ENCODE data around the gene KLLN.
"Not testable (repeated sequence)": the region's sequence is repeated elsewhere in the genome, so short reads cannot be mapped to it uniquely, and the experiment has no call there.

Gene KLLN

GRCh38 chr10:87842220-87842641, 21.1 kb downstream of the KLLN start:
- peak; percentile 56 for DNase-seq (ENCODE audit: low spot score)

GRCh38 chr10:87841186-87841585, 22.1 kb downstream of the KLLN start:
- DNase-seq (ENCODE audit: low spot score) = no peak

- DNase-seq (ENCODE audit: low spot score) = no peak
Observed at GRCh38 chr10:87838650-87839049, 24.7 kb downstream of the KLLN start.

GRCh38 chr10:87837445-87837844, 25.9 kb downstream of the KLLN start:
- no peak for DNase-seq (ENCODE audit: low spot score)

- DNase-seq (ENCODE audit: low spot score) = no peak
Observed at GRCh38 chr10:87836098-87836497, 27.2 kb downstream of the KLLN start.

- DNase-seq (ENCODE audit: low spot score) = peak; percentile 35
Observed at GRCh38 chr10:87829986-87830729, 33.2 kb downstream of the KLLN start.

- DNase-seq (ENCODE audit: low spot score) = not testable (repeated sequence)
Observed at GRCh38 chr10:87829051-87829450, 34.3 kb downstream of the KLLN start.

GRCh38 chr10:87827681-87828080, 35.7 kb downstream of the KLLN start:
- DNase-seq (ENCODE audit: low spot score) = no peak

- no peak for DNase-seq (ENCODE audit: low spot score)
Observed at GRCh38 chr10:87826653-87827052, 36.7 kb downstream of the KLLN start.

- no peak for DNase-seq (ENCODE audit: low spot score)
Observed at GRCh38 chr10:87819289-87819585, 44.1 kb downstream of the KLLN start.

GRCh38 chr10:87818505-87819288, 44.6 kb downstream of the KLLN start:
- peak; percentile 66 for DNase-seq (ENCODE audit: low spot score)

GRCh38 chr10:87817609-87818504, 45.5 kb downstream of the KLLN start, which contains the start of gene ATAD1:
ATAD1 (minus strand) TSS chr10:87818226; CDS start chr10:87814599, 3,627 bp downstream.
- DNase-seq (ENCODE audit: low spot score) = peak; percentile 94

- peak; percentile 86 for DNase-seq (ENCODE audit: low spot score)
Observed at GRCh38 chr10:87816898-87817608, 46.3 kb downstream of the KLLN start.

- DNase-seq (ENCODE audit: low spot score) = peak; percentile 56
Observed at GRCh38 chr10:87816163-87816897, 47.0 kb downstream of the KLLN start.

Data from RKO (cell line).